K562 (cell line): ENCODE measurements around the gene STK32C. TPM values are rescaled to one million over a fixed set of nuclear protein-coding genes. Genes with fewer than 3 reads are reported as not detected.

Experiments
- CBX3 ChIP-seq, 2 experiments: IDR thresholded peaks; 1 replicate in 1 of 2; 2 replicates in 1 of 2; pipeline ENCODE4 v1.6.1; 2012; ENCODE audit warnings: inconsistent platforms in 2 of 2, low read length in 2 of 2, borderline replicate concordance in 1 of 2, control low read depth in 1 of 2
- CHCHD3 ChIP-seq: fragments of 250-450 bp; sonication (Bioruptor Pico); IDR thresholded peaks from 2 replicates; pipeline ENCODE4 v2.1.2; 2022; ENCODE audit warnings: mild to moderate bottlenecking
- DIDO1 ChIP-seq: fragments of 450-650 bp; IDR thresholded peaks from 2 replicates; pipeline ENCODE4 v1.6.1; 2016; ENCODE audit warnings: low read depth, missing biosample characterization, missing genetic modification characterization
- ELF4 ChIP-seq: fragments of 450-650 bp; formaldehyde crosslinking; IDR thresholded peaks from 2 replicates; pipeline ENCODE4 v1.4.0; 2022; ENCODE audit warnings: missing genetic modification characterization
- FIP1L1 ChIP-seq: fragments of 200-400 bp; formaldehyde crosslinking; IDR thresholded peaks from 2 replicates; pipeline ENCODE4 v1.6.1; 2018; ENCODE audit warnings: mild to moderate bottlenecking, low read depth, low read length; ENCODE audit not compliant: poor library complexity, severe bottlenecking
- FOXK2 ChIP-seq, 2 experiments: fragments of 450-650 bp; IDR thresholded peaks in 1 of 2; conservative IDR thresholded peaks in 1 of 2; 2 replicates each; pipeline ENCODE4 v1.6.1; 2016; ENCODE audit warnings: low read depth in 2 of 2, mild to moderate bottlenecking in 1 of 2
- FOXM1 ChIP-seq, 2 experiments: fragments of 450-650 bp in 1 of 2; sonication (generic) in 1 of 2; formaldehyde crosslinking in 1 of 2; IDR thresholded peaks; 2 replicates each; pipeline versions ENCODE4 v1.6.1 to v1.9.0; 2017 to 2022; ENCODE audit warnings: low read depth in 2 of 2, mild to moderate bottlenecking in 2 of 2, missing genetic modification reagents in 1 of 2, moderate library complexity in 1 of 2
- HMG20A ChIP-seq: fragments of 450-650 bp; formaldehyde crosslinking; conservative IDR thresholded peaks from 2 replicates; pipeline ENCODE4 v1.4.0; 2020; ENCODE audit warnings: mild to moderate bottlenecking, mixed read lengths
- HNRNPL ChIP-seq: fragments of 200-400 bp; formaldehyde crosslinking; IDR thresholded peaks from 2 replicates; pipeline ENCODE4 v1.6.1; 2017; ENCODE audit warnings: low read depth, mild to moderate bottlenecking, low read length
- NELFE ChIP-seq: IDR thresholded peaks from 2 replicates; pipeline ENCODE4 v1.6.1; 2011; ENCODE audit warnings: mild to moderate bottlenecking; ENCODE audit not compliant: insufficient read depth, insufficient read length
- NR1H2 ChIP-seq: sonication (generic); formaldehyde crosslinking; IDR thresholded peaks from 2 replicates; pipeline ENCODE4 v1.4.0; 2020; ENCODE audit warnings: mild to moderate bottlenecking, missing genetic modification reagents
- NR3C1 ChIP-seq: sonication (generic); formaldehyde crosslinking; IDR thresholded peaks from 2 replicates; pipeline ENCODE4 v1.8.1; 2022; ENCODE audit warnings: missing genetic modification reagents
- POLR2A ChIP-seq: fragments of 450-650 bp; conservative IDR thresholded peaks from 2 replicates; pipeline ENCODE4 v1.6.1; 2016
- POLR2H ChIP-seq: IDR thresholded peaks from 2 replicates; pipeline ENCODE4 v1.6.1; 2016; ENCODE audit warnings: missing genetic modification characterization, low read depth, mild to moderate bottlenecking, control low read depth, missing compliant biosample characterization, moderate library complexity
- PTTG1 ChIP-seq: fragments of 450-650 bp; IDR thresholded peaks from 2 replicates; pipeline ENCODE4 v1.6.1; 2016; ENCODE audit warnings: low read depth, mild to moderate bottlenecking, missing genetic modification characterization, missing compliant biosample characterization
- SAFB ChIP-seq: fragments of 200-400 bp; formaldehyde crosslinking; IDR thresholded peaks from 2 replicates; pipeline ENCODE4 v1.6.1; 2017; ENCODE audit warnings: low read depth, low read length, borderline replicate concordance
- SIN3A ChIP-seq, 2 experiments: fragments of 150-350 bp in 1 of 2; IDR thresholded peaks; 2 replicates each; pipeline ENCODE4 v1.6.1; 2011 to 2016; ENCODE audit warnings: borderline replicate concordance in 2 of 2, low read depth in 2 of 2, low read length in 2 of 2, mild to moderate bottlenecking in 2 of 2, moderate library complexity in 2 of 2; ENCODE audit not compliant: control insufficient read depth in 1 of 2
- TAF1 ChIP-seq: IDR thresholded peaks from 2 replicates; pipeline ENCODE4 v1.6.1; 2011; ENCODE audit warnings: mild to moderate bottlenecking, low read length, moderate library complexity; ENCODE audit not compliant: insufficient read depth, control insufficient read depth, severe bottlenecking; ENCODE audit errors: extremely low read depth
- TOE1 ChIP-seq, 2 experiments: fragments of 450-650 bp in 1 of 2; sonication (generic) in 1 of 2; formaldehyde crosslinking in 1 of 2; IDR thresholded peaks; 2 replicates each; pipeline versions ENCODE4 v1.7.1 to v1.8.0; 2016 to 2022; ENCODE audit warnings: borderline replicate concordance in 2 of 2, mild to moderate bottlenecking in 2 of 2, antibody characterized with exemption in 1 of 2, inconsistent platforms in 1 of 2, low read depth in 1 of 2, missing genetic modification reagents in 1 of 2, moderate library complexity in 1 of 2
- TRIM28 ChIP-seq: fragments of 450-650 bp; IDR thresholded peaks from 2 replicates; pipeline ENCODE4 v1.6.1; 2017
- U2AF2 ChIP-seq: fragments of 200-400 bp; formaldehyde crosslinking; optimal IDR thresholded peaks from 2 replicates; pipeline ENCODE3; 2017; ENCODE audit warnings: low read depth, mild to moderate bottlenecking, low read length
- ZNF146 ChIP-seq: IDR thresholded peaks from one replicate; pipeline ENCODE4 v1.6.1; 2018; ENCODE audit warnings: missing compliant biosample characterization; ENCODE audit not compliant: unreplicated experiment
- ZNF311 ChIP-seq: fragments of 250-450 bp; sonication (Bioruptor Pico); IDR thresholded peaks from 2 replicates; pipeline ENCODE4 v1.4.0; 2020; ENCODE audit warnings: mild to moderate bottlenecking, moderate library complexity
- ZNF586 ChIP-seq: fragments of 450-650 bp; formaldehyde crosslinking; conservative IDR thresholded peaks from 2 replicates; pipeline ENCODE4 v1.4.0; 2020; ENCODE audit warnings: mild to moderate bottlenecking, moderate library complexity
- polyA plus RNA-seq, 8 experiments: library from polyadenylated mRNA; depleted of rRNA in 4 of 8; stranded (reverse) in 5 of 8; unstranded in 3 of 8; fragments of >200 nt; fragmentation: Nextera tagmentation in 2 of 8; fragmentation: Illumina TruSeq in 1 of 8; extraction: Ambion mirVana in 2 of 8; extraction: Trizol in 1 of 8; gene quantifications; 2 replicates each; pipeline versions ENCODE4 v1.2.1 to v1.2.3, GENCODE V29; 2011 to 2014; ENCODE audit warnings: inconsistent platforms in 1 of 8, missing spikeins in 1 of 8
- total RNA-seq, 7 experiments: library from RNA; depleted of rRNA in 6 of 7; stranded (reverse); fragments of >200 nt in 6 of 7; fragmentation: Illumina TruSeq in 2 of 7; extraction: Trizol in 2 of 7; gene quantifications; 2 replicates each; pipeline versions ENCODE4 v1.2.1 to v1.2.3, GENCODE V29; 2011 to 2021; ENCODE audit warnings: low replicate concordance in 1 of 7
- TF ChIP-seq, protein P1 (sequence below): sonication (generic); formaldehyde crosslinking; IDR thresholded peaks from 2 replicates; pipeline ENCODE4 v1.9.0; 2022; ENCODE audit warnings: mild to moderate bottlenecking, missing genetic modification reagents
- TF ChIP-seq, protein P2 (sequence below): fragments of 250-450 bp; sonication (Bioruptor Pico); IDR thresholded peaks from 2 replicates; pipeline ENCODE4 v1.5.0; 2021

The STK32C gene
- total and polyA plus RNA-seq, 9 of the 15 experiments (the other 6 are each of a cell fraction or from before 2014, with no cell fraction given) = 1.5 to 20.9 (median 6.5) TPM

DNA sequence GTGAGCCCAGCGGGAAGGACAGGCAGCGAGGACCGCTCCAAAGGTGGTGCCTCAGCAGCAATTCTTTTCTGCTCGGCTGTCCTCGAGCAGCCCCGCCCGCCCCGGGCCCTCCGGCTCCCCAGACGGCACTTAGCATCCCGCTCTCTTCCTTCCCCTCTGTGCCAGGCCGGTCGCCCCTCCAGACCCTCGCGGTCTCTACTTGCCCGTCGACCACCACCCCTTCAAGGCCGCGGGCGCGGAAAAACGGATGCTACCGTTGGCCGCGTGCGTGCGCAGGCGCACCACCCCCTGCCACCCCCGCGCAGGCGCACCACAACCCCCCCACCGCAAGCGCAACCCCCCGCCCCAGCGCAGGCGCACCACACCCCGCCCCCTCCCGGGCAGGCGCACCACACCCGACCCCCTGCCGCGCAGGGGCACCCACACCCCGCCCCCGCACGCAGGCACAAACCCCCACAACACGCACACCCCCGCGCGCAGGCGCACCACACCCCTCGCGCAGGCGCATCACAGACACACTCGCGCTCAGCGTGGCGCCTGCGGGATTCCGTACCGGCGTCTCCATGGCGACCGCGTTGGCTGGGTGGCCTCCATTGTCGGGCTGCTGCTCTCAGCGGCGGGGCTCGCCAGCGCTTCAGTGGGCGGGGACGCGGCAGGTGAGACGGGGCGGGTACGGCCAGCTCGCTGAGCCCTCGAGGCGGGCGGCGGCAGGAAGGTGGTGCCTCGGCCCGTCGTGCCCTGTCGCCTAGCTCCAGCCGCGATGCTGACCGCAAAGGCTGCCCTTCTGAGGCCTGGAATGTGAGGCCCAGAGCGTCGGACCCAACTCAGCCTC is 24.1 kb upstream of the STK32C start, which contains the start of gene LRRC27 (continued):
- TF ChIP-seq FOXM1 (IDR thresholded peaks at IDR 0.05; ENCODE audit: low read depth) (no peak), FOXM1 (CRISPR knock-in tag; IDR thresholded peaks at IDR 0.05; ENCODE audit: low read depth) (no peak), U2AF2 (no peak), CHCHD3 (CRISPR knock-in tag) (no peak), FOXK2 (conservative IDR thresholded peaks at IDR 0.05 in 1 of 2, IDR thresholded peaks at IDR 0.05 in 1 of 2; ENCODE audit: low read depth in 2 of 2) (peak; percentile 61 to 80; a peak in 3 of 4 replicates), HMG20A (CRISPR knock-in tag) (no peak), ZNF586 (no peak), HNRNPL (peak; percentile 60; the same call in 1 of the 2 replicates), TRIM28 (no peak), FIP1L1 (peak; percentile 27), ZNF311 (no peak), TOE1 (IDR thresholded peaks at IDR 0.05; ENCODE audit: borderline replicate concordance) (no peak), TOE1 (CRISPR knock-in tag; IDR thresholded peaks at IDR 0.05; ENCODE audit: borderline replicate concordance, low read depth) (no peak), NR3C1 (CRISPR knock-in tag) (no peak), PTTG1 (no peak), ZNF146 (CRISPR knock-in tag) (no peak), POLR2A (peak; percentile 78), DIDO1 (tag) (no peak), NELFE (no peak), POLR2H (tag) (no peak), SAFB (no peak), TAF1 (no peak), NR1H2 (CRISPR knock-in tag) (no peak), SIN3A (IDR thresholded peaks at IDR 0.05; ENCODE audit: borderline replicate concordance in 2 of 2, control insufficient read depth in 1 of 2, low read depth in 2 of 2, low read length in 2 of 2) (peak; percentile 92 to 95), ELF4 (CRISPR knock-in tag) (no peak), CBX3 (IDR thresholded peaks at IDR 0.05; ENCODE audit: borderline replicate concordance in 1 of 2, low read length in 2 of 2) (no peak)
- TF ChIP-seq, protein P1, sequence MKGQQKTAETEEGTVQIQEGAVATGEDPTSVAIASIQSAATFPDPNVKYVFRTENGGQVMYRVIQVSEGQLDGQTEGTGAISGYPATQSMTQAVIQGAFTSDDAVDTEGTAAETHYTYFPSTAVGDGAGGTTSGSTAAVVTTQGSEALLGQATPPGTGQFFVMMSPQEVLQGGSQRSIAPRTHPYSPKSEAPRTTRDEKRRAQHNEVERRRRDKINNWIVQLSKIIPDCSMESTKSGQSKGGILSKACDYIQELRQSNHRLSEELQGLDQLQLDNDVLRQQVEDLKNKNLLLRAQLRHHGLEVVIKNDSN (CRISPR knock-in tag) = no peak; the same call in 1 of the 2 replicates
- TF ChIP-seq, protein P2, sequence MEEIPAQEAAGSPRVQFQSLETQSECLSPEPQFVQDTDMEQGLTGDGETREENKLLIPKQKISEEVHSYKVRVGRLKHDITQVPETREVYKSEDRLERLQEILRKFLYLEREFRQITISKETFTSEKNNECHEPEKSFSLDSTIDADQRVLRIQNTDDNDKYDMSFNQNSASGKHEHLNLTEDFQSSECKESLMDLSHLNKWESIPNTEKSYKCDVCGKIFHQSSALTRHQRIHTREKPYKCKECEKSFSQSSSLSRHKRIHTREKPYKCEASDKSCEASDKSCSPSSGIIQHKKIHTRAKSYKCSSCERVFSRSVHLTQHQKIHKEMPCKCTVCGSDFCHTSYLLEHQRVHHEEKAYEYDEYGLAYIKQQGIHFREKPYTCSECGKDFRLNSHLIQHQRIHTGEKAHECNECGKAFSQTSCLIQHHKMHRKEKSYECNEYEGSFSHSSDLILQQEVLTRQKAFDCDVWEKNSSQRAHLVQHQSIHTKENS = no peak
